ENCODE data around the gene SFI1.

DNA sequence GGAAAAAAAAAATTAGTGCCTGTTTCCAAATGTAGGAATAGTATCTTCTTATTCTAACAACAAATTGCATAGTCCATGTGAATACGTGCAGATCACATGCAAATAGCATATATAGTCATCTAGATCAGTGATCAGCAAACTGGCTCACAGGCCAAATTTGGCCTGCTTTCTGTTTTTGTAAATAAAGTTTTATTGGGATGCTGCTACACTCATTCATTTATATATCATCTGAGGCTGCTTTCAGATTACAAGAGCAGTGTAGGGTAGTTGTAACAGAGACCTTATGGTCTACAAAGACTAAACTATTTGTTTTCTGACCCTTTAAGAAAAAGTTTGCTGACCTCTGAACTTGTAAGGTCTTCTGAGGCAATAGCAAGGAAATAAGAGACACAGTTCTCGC, 65.6 kb downstream of the SFI1 start:
- no peak for TF ChIP-seq POLR2A (IDR thresholded peaks at IDR 0.05; ENCODE audit: low read length)
- no peak for TF ChIP-seq GATA1 (IDR thresholded peaks at IDR 0.05; ENCODE audit: low read depth, low read length)
